Activated CD4-positive, alpha-beta T cell treated with anti-CD3 and anti-CD28 coated beads, Interleukin-10, Interleukin-2, amounts not matched to agents 100 ng/mL and 50 ng/mL, durations not matched to agents 16 hours and 8 hours (primary cell): ENCODE data around the gene PCSK6.
"Not testable (repeated sequence)": the region's sequence is repeated elsewhere in the genome, so short reads cannot be mapped to it uniquely, and the experiment has no call there.

Experiments used
- DNase-seq: peaks from one replicate; pipeline ENCODE4 v3.0.0-alpha.2; 2020

PCSK6 gene

GRCh38 chr15:101481917-101482525 lies 7.5 kb downstream of the PCSK6 start:
- no peak for DNase-seq

- no peak for DNase-seq
Observed at GRCh38 chr15:101481381-101481705, 8.2 kb downstream of the PCSK6 start.

GRCh38 chr15:101480613-101481380 lies 8.7 kb downstream of the PCSK6 start:
- no peak for DNase-seq

GRCh38 chr15:101479851-101480612 lies 9.5 kb downstream of the PCSK6 start:
- no peak for DNase-seq

GRCh38 chr15:101479342-101479845 lies 10.1 kb downstream of the PCSK6 start:
- no peak for DNase-seq

- DNase-seq: no peak
Observed at GRCh38 chr15:101478701-101479341, 10.7 kb downstream of the PCSK6 start.

GRCh38 chr15:101477851-101478362 lies 11.6 kb downstream of the PCSK6 start:
- DNase-seq: no peak

GRCh38 chr15:101476756-101477155 lies 12.8 kb downstream of the PCSK6 start:
- no peak for DNase-seq

- no peak for DNase-seq
Observed at GRCh38 chr15:101474983-101475382, 14.5 kb downstream of the PCSK6 start.

GRCh38 chr15:101474233-101474632 lies 15.3 kb downstream of the PCSK6 start:
- DNase-seq: no peak

GRCh38 chr15:101472033-101472432 lies 17.5 kb downstream of the PCSK6 start:
- no peak for DNase-seq

- no peak for DNase-seq
Observed at GRCh38 chr15:101470548-101471239, 18.8 kb downstream of the PCSK6 start.

- DNase-seq: no peak
Observed at GRCh38 chr15:101469520-101470288, 19.8 kb downstream of the PCSK6 start.

GRCh38 chr15:101466188-101466587 lies 23.3 kb downstream of the PCSK6 start:
- no peak for DNase-seq

- DNase-seq: no peak
Observed at GRCh38 chr15:101464999-101465669, 24.4 kb downstream of the PCSK6 start.

GRCh38 chr15:101464256-101464998 lies 25.1 kb downstream of the PCSK6 start:
- DNase-seq: no peak

GRCh38 chr15:101463696-101464095 lies 25.8 kb downstream of the PCSK6 start:
- DNase-seq: not testable (repeated sequence)

- no peak for DNase-seq
Observed at GRCh38 chr15:101463270-101463669, 26.2 kb downstream of the PCSK6 start.

GRCh38 chr15:101461097-101461496 lies 28.4 kb downstream of the PCSK6 start:
- peak; percentile 31 for DNase-seq
